SIG-M5 (cell line): Measurements from ENCODE around the gene HS3ST5.

ENCODE experiments used
- DNase-seq: peaks from one replicate; lab custom pipeline; 2025; lab: John Stamatoyannopoulos, UW

Gene HS3ST5, protein sequence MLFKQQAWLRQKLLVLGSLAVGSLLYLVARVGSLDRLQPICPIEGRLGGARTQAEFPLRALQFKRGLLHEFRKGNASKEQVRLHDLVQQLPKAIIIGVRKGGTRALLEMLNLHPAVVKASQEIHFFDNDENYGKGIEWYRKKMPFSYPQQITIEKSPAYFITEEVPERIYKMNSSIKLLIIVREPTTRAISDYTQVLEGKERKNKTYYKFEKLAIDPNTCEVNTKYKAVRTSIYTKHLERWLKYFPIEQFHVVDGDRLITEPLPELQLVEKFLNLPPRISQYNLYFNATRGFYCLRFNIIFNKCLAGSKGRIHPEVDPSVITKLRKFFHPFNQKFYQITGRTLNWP

DNA sequence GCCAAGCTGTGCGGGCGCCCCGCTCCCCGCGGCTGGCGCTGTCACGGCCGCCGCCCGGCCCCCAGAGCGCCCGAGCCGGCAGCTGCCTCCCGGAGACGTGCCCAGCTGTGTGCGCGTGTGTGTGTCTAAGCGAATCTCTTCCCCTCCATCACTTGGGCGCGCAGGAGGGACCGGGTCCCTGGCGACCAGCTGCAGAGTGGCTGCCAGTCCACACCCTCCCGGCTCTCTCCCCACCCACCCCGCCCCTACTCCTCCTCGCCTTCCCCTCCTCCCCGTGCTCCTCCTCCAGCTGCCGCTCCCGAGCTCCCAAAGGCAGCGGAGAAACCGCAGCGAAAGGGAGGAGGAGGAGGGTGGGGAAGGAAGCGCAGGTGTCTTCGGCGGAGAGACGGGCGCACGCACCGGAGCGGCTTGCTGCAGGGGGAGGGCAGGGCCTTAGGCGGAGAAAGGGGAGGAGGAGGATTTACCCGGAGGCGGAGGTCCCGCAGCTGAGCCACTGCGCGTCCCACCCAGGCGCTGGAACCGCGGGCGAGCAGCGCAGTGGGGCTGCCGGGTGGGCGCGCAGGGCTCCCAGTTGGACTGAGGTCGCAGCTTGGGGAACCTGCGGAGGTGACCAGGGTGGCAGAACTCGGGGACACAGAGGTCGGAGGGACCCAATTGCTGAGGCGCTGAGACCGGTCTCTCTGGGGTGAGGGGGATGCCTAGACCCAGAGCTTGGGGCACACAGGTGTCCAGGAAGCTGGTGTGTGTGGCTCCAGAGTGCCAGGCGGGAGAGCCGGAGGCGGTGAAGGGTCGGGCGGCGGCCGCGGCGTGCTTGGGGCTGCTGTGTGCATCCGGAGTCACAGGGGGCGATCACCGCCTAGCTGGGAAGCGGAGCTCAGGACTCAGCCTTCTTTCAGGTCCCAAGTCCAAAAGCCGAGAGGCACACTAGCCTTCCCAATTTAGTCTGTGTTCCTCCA lies at the start of gene HS3ST5:
Gene HS3ST5, minus strand, starts transcription at position 198 of the 956 bp plus-strand sequence. CDS start 280,178 bp downstream, outside the sequence.
- no peak for DNase-seq

DNA sequence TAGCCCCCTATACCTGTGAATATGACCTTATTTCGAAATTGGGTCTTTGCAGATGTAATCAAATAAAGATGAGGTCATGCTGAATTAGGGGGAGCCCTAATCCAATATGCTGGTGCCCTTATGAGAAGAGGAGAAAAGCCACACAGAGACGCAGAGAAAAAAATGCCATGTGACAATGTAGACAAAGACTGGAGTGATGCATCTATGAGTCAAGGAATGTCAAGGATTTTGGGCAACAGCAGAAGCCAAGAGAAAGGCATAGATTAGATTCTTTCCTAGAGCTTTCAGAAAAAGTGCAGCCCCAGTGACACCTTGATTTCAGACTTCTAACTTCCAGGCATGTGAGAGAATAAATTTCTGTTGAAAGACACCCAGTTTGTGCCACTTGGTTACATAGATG lies 47.4 kb upstream of the HS3ST5 start:
- DNase-seq: no peak

DNA sequence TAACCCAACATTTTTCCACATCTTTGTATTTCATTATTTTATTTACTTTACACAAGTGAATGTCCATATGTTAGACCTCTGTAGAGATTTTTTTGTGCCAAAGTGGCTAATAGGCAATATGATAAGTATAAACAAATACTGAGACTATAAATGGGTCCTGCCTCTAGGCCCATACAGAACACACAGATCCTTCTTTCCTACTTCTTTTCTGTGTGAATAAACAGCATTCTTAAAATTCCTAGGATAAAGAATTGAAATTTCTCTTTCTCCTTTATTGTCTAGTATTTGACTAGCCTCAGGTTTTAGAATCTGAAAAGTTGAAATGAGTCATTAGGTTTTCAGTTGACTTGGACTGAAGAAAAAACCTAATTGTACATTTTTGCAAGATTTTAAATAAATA lies 46.3 kb upstream of the HS3ST5 start:
- no peak for DNase-seq

DNA sequence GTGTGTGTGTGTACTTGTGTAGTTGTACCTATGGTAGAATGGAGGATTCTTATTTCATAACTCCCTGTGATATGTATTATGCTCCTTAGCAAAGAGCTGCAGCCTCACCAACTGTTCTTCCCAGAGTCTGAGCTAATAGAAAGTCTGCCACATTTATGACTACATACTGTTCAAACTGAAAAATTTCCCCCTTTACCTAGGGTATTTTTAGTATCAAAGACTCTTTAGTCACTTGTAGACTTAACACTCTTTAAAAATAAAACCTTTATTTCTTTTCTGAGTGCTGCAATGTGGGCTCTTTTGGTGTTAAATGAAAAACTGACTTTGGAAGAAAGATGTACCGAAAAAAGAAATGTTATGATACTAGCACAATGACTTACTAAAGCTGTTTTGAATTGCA lies 39.6 kb upstream of the HS3ST5 start:
- no peak for DNase-seq

DNA sequence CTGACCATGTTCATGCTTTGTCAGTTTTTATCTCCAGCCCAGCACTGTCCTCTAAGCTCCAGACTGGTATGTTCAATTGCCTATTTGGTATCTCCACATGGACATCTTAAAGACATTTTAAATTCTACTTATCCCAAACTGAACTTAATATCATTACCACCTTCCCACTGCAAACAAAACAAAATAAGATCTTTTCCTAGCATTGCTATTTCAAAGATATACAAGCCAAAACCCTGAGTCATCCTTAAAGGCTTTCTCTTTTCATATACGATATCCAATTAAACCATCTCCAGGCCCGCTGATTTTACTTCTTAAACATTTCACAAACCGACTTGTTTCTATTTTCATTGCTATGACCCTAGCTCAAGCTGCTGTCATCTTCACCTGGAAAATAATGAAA lies 35.1 kb upstream of the HS3ST5 start:
- DNase-seq: no peak

DNA sequence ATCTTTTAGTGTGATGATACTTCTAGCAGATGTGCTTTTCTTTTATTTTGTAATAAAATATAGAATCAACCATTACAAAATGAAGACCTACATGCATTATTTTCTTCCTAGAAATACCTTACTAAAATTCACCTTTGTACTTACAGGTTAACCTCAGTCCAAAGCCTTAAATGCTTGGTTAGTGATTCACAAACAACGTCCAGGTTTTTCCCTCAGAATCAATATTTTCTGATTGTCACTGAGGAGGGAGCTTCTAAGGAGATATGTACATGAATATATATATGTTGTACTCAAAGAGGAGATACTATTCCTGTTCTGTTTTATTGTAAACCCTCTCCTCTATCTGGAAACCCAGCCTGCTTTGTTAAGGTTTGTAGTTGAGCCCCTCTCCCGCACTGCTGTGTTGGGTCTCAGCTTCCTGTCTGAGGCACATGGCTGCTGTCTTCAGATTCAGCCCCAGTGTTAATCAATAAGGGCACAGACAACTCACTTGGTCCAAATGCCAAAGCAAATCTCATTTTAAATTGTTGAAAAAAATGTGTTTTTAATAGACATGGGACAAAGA lies 33.9 kb upstream of the HS3ST5 start:
- DNase-seq: no peak

DNA sequence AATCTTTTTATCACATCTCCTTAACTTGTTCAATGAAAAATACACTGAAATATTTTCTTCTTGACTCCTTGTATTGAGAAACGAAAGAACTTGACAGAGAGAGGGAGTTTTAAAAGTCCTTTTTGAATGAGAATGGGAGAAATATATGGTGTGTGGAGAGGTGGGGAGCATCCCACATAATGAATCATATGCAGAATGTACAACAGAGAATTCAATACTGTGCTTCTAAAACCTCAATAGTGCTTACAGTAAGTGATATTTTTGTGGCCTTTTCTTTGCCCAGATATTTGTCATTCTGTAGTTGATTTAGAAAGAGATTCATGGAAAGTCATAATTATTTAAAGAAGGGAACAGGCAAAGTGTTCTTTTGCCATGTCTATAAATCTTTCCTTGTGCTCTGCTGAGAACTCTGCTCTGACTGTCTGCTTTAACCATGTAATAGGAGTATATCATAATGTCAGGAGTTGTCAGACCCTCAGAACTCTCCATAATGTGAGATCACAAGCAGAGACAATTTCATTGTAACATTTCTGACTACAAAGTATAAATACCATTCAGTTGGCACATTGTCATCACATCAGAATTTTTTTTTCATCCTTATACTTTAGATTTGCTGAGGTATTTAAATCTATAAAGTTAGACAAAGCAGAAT lies 32.8 kb upstream of the HS3ST5 start:
- DNase-seq: no peak

DNA sequence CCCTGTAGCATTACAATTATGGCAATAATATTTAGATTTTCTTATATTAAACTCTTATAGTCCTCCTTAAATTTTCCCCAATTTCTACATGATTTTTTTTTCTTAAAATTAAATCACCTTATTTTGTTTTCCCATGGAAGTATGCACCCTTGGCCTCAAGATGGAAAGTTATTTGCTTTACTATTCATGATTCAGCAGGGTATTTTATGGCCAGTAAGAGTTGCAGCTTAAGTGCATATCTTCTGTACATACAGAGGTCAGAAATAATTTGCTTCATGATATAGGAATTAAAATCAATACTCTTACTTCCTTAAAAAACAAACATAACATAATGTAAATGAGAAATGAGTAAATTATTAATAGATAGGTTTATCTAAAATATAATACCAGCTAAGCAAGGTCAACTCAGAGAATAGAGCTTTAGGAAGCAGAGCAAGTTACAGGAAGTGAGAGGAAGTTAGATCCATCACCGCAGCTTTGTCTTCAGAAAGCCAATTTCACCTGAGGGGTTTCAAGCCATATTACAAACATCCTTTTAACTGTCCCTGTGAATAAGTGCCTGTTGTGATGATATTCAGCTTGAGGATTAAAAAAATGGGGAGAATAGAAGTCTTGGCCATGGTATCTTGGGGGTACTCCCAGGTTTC lies 24.6 kb upstream of the HS3ST5 start:
- no peak for DNase-seq

DNA sequence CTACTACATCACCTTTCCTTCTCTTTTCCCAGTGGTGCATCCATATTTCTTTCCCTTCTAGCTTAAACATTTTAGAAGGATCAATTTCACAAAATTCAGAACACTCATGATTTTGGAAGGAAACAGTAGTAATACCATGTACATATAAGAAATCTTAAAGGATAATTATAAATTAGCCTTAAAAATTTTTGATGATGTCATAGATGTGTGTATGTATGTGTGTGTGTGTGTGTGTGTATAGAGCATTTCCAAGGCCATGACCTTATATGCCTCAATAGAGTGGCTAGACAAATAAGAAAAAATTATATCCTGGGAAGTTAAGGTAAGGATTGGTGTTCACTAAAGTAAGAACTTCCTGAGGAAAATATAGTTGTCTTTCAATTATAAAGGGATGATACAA lies 24.1 kb upstream of the HS3ST5 start:
- no peak for DNase-seq

DNA sequence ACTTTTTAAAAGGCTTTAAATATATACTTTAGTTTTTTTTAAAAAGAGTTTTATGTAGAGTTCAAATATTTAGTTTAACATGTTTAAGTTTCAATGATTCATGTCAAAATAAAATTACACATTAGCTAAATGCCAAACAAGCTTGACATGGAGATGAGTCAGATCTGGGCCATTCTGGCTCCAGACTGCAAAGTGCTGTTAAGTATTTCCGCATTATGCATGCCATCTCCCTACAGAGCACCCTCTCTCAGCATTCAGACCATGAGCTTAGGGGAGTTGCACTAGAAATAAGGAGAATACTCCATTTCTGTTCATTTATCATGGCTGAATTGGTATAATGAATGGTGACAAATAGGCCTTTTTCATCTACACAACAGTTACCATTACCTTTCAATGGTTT lies 21.5 kb upstream of the HS3ST5 start:
- DNase-seq: no peak

DNA sequence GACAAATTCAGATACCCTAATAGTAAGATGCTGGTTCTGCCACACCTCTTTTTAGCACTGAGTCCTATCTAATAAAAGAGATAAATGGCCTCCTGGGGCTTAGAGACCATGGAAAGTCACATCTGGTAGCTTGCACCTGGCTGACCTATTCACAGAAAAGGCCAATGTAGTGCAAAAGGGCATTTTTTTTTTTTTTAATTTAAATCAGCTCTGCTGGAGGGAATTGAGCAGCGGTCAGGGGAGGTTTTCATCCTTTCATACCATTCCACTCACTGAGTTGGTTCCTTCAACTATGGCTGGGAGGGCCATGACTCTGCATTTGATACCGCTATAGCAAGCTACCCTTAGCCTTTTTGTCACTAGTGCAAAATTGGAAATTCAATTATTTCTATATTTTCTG lies 20.1 kb upstream of the HS3ST5 start:
- no peak for DNase-seq

DNA sequence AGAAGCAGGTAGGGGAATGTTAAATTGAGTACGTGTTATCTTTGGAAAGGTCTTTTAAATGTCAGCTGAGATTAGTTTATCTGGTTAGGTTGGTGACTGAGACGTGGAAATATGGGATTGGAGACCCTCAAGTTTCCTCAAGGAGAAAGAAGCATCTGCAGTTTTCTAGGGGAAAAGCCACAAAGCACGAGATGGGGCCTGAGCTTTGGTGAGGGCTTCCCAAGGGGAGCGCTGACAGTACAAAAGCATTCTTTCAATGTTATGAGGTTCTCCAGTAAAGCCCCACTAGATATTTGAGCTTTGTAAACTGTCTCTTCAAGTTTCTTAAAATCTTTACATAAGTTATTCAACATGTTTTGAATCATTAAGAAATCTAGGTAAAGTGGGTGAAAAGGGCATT lies 19.6 kb upstream of the HS3ST5 start:
- no peak for DNase-seq

DNA sequence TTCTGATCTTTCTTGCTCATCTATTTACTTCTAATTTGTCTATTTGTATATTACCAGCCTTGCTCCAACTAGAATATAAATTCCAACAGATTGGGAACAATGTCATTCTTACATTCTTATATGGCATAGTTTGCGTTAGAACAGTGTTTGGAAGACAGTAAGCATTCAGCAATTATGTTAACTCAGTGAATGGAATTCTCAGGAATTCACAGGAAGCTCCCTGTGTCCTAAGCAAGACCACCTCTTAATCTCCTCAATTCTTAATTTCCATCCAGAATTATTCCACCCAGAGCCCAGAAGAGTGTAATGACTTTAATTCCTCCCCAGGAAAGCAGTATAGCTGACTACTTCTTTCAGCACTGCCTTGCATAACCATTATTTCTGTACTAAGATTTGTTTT lies 18.2 kb upstream of the HS3ST5 start:
- no peak for DNase-seq

DNA sequence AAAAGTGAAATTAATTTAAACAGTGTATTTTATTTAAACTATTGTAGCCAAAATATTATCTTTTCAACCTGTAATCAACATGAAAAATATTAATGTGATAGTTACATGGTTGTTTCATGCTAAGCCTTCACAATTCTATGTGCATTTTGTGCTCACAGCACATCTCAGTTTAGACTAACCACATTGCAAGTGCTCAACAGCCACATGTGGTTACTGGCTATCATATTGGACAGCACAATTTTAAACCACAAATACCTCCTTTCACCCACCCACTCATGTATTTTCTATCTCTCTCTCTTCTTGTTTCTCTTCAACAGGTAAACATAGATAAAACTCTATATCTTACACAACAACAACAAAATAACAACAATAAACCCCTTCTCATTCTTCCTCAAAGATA lies 12.5 kb upstream of the HS3ST5 start:
- no peak for DNase-seq

DNA sequence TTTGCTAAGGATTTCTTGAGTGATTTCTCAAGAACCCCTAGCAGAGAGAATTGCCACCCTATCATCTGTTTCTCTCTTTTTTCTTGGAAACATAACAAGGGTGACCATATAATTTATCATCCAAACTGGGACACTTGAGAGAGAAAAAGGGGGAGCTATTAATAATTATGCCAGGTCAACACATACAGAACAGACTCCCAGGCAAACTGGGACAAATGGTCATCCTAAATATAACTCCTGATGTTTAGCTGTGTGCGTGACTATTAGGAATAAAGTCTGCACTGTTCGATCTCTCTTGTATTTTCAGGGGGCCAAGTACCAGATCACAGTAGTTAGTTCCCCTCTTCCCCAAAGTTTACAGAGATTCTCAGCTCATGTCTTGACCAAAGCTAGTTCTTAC lies 11.7 kb upstream of the HS3ST5 start:
- no peak for DNase-seq

DNA sequence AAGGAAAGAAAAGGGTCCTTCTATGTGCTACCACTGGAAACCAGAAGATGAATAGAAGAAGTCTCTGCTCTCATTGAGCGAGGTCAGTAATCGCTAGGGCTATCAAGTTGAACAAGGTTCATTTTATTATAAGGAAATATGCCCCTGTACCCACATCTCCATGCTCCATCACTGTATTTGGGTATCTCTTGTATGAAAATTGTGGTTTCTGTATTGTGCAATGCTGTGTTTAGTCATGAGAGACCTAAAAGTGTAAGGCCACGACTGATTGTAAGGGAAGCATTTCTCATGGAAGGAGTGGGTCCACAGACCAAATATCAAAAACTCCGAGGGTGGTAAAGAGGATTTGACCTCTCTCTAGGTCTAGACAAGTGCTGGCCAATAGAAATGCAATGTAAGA lies 3.6 kb upstream of the HS3ST5 start:
- DNase-seq: no peak

DNA sequence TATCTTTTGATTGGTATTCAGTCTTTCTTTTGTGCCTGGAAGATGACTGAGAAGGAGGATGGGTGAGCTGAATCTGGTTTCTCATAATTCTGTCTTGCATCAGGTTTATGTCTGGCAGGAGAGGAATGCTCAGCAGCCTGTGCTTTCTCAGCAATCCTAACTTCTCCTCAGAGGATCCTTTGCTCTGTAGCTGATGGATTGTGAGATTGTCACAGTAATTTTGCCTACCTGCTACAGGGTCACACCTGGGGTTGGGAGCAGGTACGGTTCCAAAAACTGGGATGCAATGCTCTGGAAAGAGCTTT lies 2.1 kb upstream of the HS3ST5 start:
- DNase-seq: no peak

DNA sequence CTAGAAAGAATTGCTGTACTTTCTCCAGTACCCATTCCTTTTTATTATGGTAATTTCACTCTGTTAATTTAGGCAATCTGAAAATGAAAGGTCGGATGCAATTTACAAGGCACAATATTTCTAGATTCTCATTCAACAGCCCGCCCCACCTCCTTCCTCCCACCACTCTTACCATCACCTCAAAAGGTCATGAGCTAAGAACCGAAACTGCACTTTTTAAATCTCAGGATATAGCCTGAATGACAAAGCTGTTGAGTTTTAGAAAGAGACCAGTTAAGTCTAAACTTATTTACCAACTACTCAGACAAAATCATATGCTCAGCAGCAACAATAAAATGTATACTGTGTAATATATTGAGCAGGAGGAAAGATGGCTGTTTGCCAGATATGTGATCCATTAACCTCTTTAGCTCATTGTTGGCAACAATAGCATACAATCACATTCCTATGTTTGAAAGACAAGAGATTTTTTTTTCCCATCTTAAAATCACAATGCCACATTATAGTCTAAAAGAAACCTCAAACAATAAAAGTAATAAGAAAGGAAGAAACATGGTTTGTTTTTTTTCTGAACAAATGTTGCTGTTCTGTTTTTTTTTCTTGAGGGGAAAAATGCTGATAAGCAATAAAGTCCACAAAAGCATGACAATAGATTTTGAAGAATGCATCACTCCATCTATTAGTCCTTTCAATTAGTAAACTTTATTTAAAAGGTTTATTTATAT lies 1.6 kb upstream of the HS3ST5 start:
- DNase-seq: no peak

DNA sequence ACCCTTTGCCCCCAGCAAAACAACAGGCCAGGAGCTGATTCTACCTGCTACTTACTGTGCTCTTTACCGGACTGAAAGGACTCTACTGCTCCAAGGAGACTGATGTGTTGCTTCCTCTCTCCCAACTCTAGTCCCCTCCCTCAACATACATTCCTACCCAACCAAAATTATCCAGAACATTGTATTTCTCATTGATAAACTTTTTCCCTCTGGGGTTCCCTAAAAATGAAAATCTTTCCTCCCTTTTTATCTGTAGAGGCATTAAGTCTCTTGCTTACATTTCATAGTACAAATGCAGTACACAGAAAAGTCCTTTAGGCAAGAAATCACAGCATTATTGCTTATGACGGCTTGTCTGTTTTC lies 940 bp upstream of the HS3ST5 start:
- no peak for DNase-seq

DNA sequence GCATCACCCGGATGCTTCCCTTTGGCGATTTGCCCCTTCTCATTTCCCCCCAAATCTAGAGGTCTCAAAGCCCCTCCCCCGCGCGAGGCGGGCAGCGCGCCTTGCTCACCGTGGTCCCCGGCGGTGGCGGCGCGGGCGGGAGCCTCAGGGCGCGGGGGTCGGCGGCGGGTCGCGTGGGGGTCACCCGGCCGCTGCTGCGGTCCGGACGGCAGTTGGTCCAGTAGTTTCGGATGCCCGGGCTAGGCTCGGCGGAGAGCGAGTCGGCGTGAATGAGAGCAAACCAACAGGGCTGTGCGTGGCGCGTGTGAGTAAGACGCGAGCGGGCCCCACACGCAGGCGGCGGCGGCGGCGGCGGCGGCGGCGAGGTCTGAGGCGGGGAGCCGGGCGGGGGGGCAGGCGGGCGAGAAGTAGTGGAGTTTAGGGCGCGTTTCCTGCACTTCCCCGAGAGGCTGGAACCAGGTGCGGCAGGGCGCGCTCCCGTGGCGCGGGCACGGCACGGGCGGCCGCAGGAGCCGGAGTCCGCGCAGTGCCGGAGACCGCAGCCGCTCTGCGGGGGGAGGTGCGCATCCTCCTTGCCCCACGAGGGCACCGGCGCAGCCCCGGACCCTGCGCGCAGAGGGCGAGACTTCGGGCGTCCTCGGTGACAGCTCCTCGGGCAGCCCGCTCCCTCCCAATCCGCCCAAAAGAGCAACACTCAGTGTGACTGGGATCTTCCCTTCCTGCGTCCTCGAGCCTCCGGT lies 567 bp downstream of the HS3ST5 start:
- no peak for DNase-seq

DNA sequence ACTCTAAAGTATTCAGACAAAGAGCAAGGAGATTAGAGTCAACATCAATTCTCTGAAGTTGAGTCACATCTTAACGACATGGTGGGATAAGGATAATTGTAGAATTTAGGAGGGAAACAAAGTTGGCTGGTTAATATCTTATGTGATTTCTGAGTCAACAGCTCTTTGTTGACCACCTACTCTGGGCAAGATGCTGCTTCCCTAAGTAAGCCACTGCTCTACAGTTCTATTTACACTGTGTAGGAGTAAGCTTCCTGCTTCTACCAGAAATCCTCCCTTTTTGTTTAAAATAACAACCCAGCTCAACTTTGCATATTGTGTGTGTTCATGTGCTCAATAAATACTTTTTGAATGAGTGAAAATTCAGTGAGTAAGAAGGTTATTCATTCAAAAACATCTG lies 3.1 kb downstream of the HS3ST5 start:
- DNase-seq: no peak
